B cell (primary cell): ENCODE measurements around the gene OR9G4. TPM values are rescaled to one million over a fixed set of nuclear protein-coding genes. Genes with fewer than 3 reads are reported as not detected.

Experiments
- ATAC-seq: fragments of 200-7000 bp; cut with Tn5 transposase; one replicate; pipeline ENCODE4 v1.10.0; 2021; ENCODE audit warnings: low read depth, mild to moderate bottlenecking, moderate number of reproducible peaks, moderate library complexity
- CTCF ChIA-PET: fragments of 350-600 bp; sonication (Branson Sonifier 250); formaldehyde crosslinking; loops from one replicate; lab custom pipeline; 2021; ENCODE audit warnings: antibody characterized with exemption, inconsistent platforms; lab: Charles Lee
- POLR2A ChIA-PET: fragments of 350-600 bp; sonication (Branson Sonifier 250); formaldehyde crosslinking; loops from one replicate; lab custom pipeline; 2021; ENCODE audit warnings: antibody characterized with exemption; lab: Charles Lee
- DNase-seq: peaks from one replicate; pipeline ENCODE4 v3.0.0; 2013
- H2AFZ ChIP-seq: 2 replicates; pipeline ENCODE4 v1.6.1; 2012; ENCODE audit warnings: mild to moderate bottlenecking, low read depth, low read length; ENCODE audit not compliant: insufficient read depth, poor library complexity, severe bottlenecking
- H3K27ac ChIP-seq, 2 donors: 1 replicate in 1 of 2; 2 replicates in 1 of 2; pipeline ENCODE4 v1.5.1; 2012 to 2013; ENCODE audit warnings: low read length in 2 of 2, mild to moderate bottlenecking in 2 of 2, moderate library complexity in 1 of 2
- H3K27me3 ChIP-seq, 4 experiments: fragments of 200-600 bp in 1 of 4; sonication (generic) in 1 of 4; replicated peaks in 1 of 4; 1 replicate in 2 of 4; 2 replicates in 2 of 4; pipeline versions ENCODE4 v1.6.1 to v1.7.0; 2013 to 2016; ENCODE audit warnings: low read length in 3 of 4, mild to moderate bottlenecking in 2 of 4, mixed read lengths in 1 of 4, moderate library complexity in 1 of 4; ENCODE audit not compliant: insufficient read depth in 4 of 4, control insufficient read depth in 3 of 4; ENCODE audit errors: control extremely low read depth in 1 of 4
- H3K36me3 ChIP-seq, 2 experiments: replicated peaks in 1 of 2; 1 replicate in 1 of 2; 2 replicates in 1 of 2; pipeline versions ENCODE4 v1.6.1 to v1.7.1; 2013; ENCODE audit warnings: low read length in 1 of 2; ENCODE audit not compliant: insufficient read depth in 2 of 2, control insufficient read depth in 1 of 2; ENCODE audit errors: control extremely low read depth in 1 of 2, extremely low read depth in 1 of 2
- H3K4me1 ChIP-seq, 2 donors: fragments of 200-600 bp in 1 of 2; sonication (generic) in 1 of 2; 1 replicate in 1 of 2; 2 replicates in 1 of 2; pipeline versions ENCODE4 v1.5.1 to v1.6.1; 2013 to 2017; ENCODE audit warnings: low read length in 2 of 2; ENCODE audit not compliant: control insufficient read depth in 2 of 2, insufficient read depth in 2 of 2
- H3K4me2 ChIP-seq: replicated peaks from 2 replicates; pipeline ENCODE3; 2012; ENCODE audit warnings: mild to moderate bottlenecking, low read depth, low read length; ENCODE audit not compliant: poor library complexity, severe bottlenecking
- H3K4me3 ChIP-seq, 5 experiments: fragments of 200-600 bp in 1 of 5; sonication (generic) in 1 of 5; 1 replicate in 3 of 5; 2 replicates in 2 of 5; pipeline versions ENCODE4 v1.5.1 to v1.7.0; 2011 to 2016; ENCODE audit warnings: low read length in 4 of 5, mild to moderate bottlenecking in 4 of 5, low read depth in 2 of 5, control low read depth in 1 of 5, moderate library complexity in 1 of 5; ENCODE audit not compliant: insufficient read depth in 1 of 5; ENCODE audit errors: control extremely low read depth in 1 of 5, extremely low read depth in 1 of 5
- H3K79me2 ChIP-seq: fragments of 200-600 bp; sonication (generic); one replicate; pipeline ENCODE4 v1.6.0; 2016; ENCODE audit warnings: low read length; ENCODE audit not compliant: control insufficient read depth, insufficient read depth
- H3K9ac ChIP-seq: fragments of 200-600 bp; sonication (generic); 2 replicates; pipeline ENCODE4 v1.6.1; 2017; ENCODE audit warnings: mild to moderate bottlenecking, low read length, moderate library complexity
- H3K9me3 ChIP-seq, 3 donors: one replicate each; pipeline versions ENCODE4 v1.6.1 to v1.7.1; 2013; ENCODE audit warnings: low read length in 2 of 3; ENCODE audit not compliant: control insufficient read depth in 2 of 3, insufficient read depth in 1 of 3; ENCODE audit errors: control extremely low read depth in 1 of 3
- H4K20me1 ChIP-seq: 2 replicates; pipeline ENCODE4 v1.6.0; 2012; ENCODE audit warnings: mild to moderate bottlenecking, low read length; ENCODE audit not compliant: insufficient read depth, control insufficient read depth, poor library complexity, severe bottlenecking
- H3K27ac Mint-ChIP-seq: one replicate; pipeline ENCODE4 v1.8.0; 2021; ENCODE audit warnings: mixed read lengths
- H3K27me3 Mint-ChIP-seq: one replicate; pipeline ENCODE4 v1.8.0; 2021; ENCODE audit warnings: mixed read lengths
- H3K4me1 Mint-ChIP-seq: one replicate; pipeline ENCODE4 v1.8.0; 2021; ENCODE audit warnings: mixed read lengths
- H3K4me3 Mint-ChIP-seq: one replicate; pipeline ENCODE4 v1.8.0; 2021; ENCODE audit warnings: mixed read lengths
- H3K9me3 Mint-ChIP-seq: one replicate; pipeline ENCODE4 v1.8.0; 2022; ENCODE audit warnings: mixed read lengths; ENCODE audit not compliant: insufficient read depth
- EZH2 ChIP-seq: IDR thresholded peaks from 2 replicates; pipeline ENCODE4 v1.6.1; 2012; ENCODE audit warnings: borderline replicate concordance, low read depth, mild to moderate bottlenecking, moderate library complexity, low read length; ENCODE audit not compliant: insufficient read depth, poor library complexity, severe bottlenecking
- WGBS: methylation state at CpG from one replicate; pipeline ENCODE4 v1.1.5; 2013; ENCODE audit warnings: missing lambda C conversion rate; ENCODE audit not compliant: insufficient coverage; 5-methylcytosine and 5-hydroxymethylcytosine counted together
- intact Hi-C: fragments of 100-400 bp; cut with micrococcal nuclease; formaldehyde crosslinking; loops from one replicate; pipeline ENCODE4 v1.10.0; 2022
- polyA plus RNA-seq: library from polyadenylated mRNA; depleted of rRNA; stranded (reverse); fragments of >200 nt; gene quantifications from 2 replicates; pipeline ENCODE4 v1.2.3, GENCODE V29; 2012
- total RNA-seq, 2 donors: library from RNA; stranded (reverse); fragments of 120-200 nt in 1 of 2; gene quantifications; 1 replicate in 1 of 2; 2 replicates in 1 of 2; pipeline versions ENCODE4 v1.2.3 to v1.2.4, GENCODE V29; 2013 to 2022
- TF ChIP-seq, protein P1 (sequence below): fragments of 200-600 bp; IDR thresholded peaks from one replicate; pipeline ENCODE4 v1.8.0; 2022; ENCODE audit warnings: antibody characterized with exemption, mild to moderate bottlenecking

The OR9G4 gene
- total and polyA plus RNA-seq, 2 donors (not counting 1 experiment from before 2014, with no cell fraction given), result not detected

DNA sequence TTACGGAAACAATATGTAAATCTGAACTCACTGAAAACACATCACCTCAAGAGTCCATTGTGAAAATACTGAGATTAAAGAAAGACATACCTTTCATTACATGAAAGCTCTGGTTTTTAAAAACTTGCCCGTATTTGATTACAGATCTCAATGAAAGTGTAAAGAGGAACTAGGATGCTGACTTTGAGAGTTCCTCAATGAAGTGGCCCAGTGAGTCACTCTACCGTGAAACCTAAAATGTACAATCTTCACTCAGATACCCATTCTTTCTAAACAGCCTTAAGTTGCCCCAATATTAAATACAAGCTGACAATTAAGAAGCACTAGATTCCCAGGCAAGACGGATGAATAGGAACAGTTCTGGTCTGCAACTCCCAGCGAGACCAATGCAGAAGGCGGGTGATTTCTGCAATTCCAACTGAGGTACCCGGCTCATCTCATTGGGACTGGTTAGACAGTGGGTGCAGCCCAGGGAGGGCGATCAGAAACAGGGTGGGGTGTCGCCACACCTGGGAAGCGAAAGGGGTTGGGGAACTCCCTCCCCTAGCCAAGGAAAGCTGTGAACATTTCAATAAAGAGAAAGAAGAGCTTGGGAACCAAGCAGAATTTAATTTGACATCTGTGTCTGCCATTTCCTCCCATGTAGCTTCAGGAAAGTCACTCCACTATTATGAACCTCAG lies 33.8 kb upstream of the OR9G4 start:
- H3K4me1 ChIP-seq, result no peaks in the 10 kb centered on the region
- H3K79me2 ChIP-seq, result no peaks in the 10 kb centered on the region
- TF ChIP-seq, protein P1, sequence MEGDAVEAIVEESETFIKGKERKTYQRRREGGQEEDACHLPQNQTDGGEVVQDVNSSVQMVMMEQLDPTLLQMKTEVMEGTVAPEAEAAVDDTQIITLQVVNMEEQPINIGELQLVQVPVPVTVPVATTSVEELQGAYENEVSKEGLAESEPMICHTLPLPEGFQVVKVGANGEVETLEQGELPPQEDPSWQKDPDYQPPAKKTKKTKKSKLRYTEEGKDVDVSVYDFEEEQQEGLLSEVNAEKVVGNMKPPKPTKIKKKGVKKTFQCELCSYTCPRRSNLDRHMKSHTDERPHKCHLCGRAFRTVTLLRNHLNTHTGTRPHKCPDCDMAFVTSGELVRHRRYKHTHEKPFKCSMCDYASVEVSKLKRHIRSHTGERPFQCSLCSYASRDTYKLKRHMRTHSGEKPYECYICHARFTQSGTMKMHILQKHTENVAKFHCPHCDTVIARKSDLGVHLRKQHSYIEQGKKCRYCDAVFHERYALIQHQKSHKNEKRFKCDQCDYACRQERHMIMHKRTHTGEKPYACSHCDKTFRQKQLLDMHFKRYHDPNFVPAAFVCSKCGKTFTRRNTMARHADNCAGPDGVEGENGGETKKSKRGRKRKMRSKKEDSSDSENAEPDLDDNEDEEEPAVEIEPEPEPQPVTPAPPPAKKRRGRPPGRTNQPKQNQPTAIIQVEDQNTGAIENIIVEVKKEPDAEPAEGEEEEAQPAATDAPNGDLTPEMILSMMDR, result no peak
- no peak for TF ChIP-seq EZH2
- ChIA-PET POLR2A (no interaction called here), CTCF (interaction anchor here (1.0 to 2.3 kb wide), 2 partner anchors 9 to 10 kb away, joined by 5 to 8 read pairs; no protein-coding TSS in a partner anchor)
- H3K4me3 ChIP-seq, result no peak overlapping the region
- Mint-ChIP-seq H3K4me1 (peaks cover 5% of the 10 kb centered on the region), H3K9me3 (no peaks in the 10 kb centered on the region), H3K27me3 (no peaks in the 10 kb centered on the region), H3K4me3 (no peak overlapping the region), H3K27ac (no peak overlapping the region)
- no peak overlapping the region for H3K4me2 ChIP-seq
- H2AFZ ChIP-seq, result no peak overlapping the region
- DNase-seq (no peak), ATAC-seq (no peak)
- H3K9ac ChIP-seq, result no peak overlapping the region
- no peaks in the 10 kb centered on the region for H3K9me3 ChIP-seq
- intact Hi-C loops, result loop anchor here (5.0 kb wide), 1 partner anchor 840 kb away; no protein-coding TSS in a partner anchor
- H4K20me1 ChIP-seq, result no peaks in the 10 kb centered on the region
- WGBS, result 82% methylated on average over 5 of the region's 10 CpGs
- no peaks in the 10 kb centered on the region for H3K36me3 ChIP-seq
- no peak overlapping the region for H3K27ac ChIP-seq
- H3K27me3 ChIP-seq, result no peaks in the 10 kb centered on the region

DNA sequence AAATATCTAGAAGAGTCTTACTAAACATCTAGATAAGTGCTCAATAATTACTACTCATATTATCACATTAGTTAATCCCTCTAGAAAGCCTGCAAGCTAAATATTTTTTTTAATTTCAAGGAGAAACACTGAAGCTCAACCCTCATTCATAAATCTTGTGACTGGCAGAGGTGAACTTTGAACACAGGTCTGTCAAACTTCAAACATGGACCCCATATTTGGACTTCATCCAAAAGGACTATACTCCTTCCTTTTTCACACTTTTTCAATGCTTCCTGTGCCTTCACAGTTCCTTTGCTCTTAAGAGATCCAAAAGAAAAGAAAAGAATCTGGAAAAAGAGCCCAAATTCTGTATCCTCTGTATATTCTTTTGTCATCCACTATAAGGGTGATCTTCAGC lies 28.3 kb upstream of the OR9G4 start:
- no peak overlapping the region for H2AFZ ChIP-seq
- no peak overlapping the region for H3K4me3 Mint-ChIP-seq
- H3K27ac ChIP-seq, result no peak overlapping the region
- no peaks in the 10 kb centered on the region for H3K4me1 ChIP-seq
- H3K4me2 ChIP-seq, result no peak overlapping the region
- ChIA-PET POLR2A (no interaction called here), CTCF (no interaction called here)
- H3K4me3 ChIP-seq, result no peak overlapping the region
- H3K36me3 ChIP-seq, result no peaks in the 10 kb centered on the region
- H3K27me3 ChIP-seq, result no peaks in the 10 kb centered on the region
- no peak overlapping the region for H3K9ac ChIP-seq
- H3K79me2 ChIP-seq, result no peaks in the 10 kb centered on the region
- no peak for TF ChIP-seq EZH2
- TF ChIP-seq, protein P1, result no peak
- DNase-seq, result no peak
- ATAC-seq, result no peak
- H3K9me3 ChIP-seq, result no peaks in the 10 kb centered on the region
- peaks cover 2% of the 10 kb centered on the region for H3K4me1 Mint-ChIP-seq
- no peak overlapping the region for H3K27ac Mint-ChIP-seq
- H4K20me1 ChIP-seq, result no peaks in the 10 kb centered on the region
- no peaks in the 10 kb centered on the region for H3K27me3 Mint-ChIP-seq
- H3K9me3 Mint-ChIP-seq, result no peaks in the 10 kb centered on the region
- intact Hi-C loops, result no loop called here
